Raji (cell line): ENCODE data around the gene PSMD14.

Experiments
- POLR2A ChIP-seq: IDR thresholded peaks from 2 replicates; pipeline ENCODE4 v1.6.1; 2011; ENCODE audit warnings: low read depth, low read length, control low read depth; ENCODE audit not compliant: insufficient read depth

The PSMD14 gene

DNA sequence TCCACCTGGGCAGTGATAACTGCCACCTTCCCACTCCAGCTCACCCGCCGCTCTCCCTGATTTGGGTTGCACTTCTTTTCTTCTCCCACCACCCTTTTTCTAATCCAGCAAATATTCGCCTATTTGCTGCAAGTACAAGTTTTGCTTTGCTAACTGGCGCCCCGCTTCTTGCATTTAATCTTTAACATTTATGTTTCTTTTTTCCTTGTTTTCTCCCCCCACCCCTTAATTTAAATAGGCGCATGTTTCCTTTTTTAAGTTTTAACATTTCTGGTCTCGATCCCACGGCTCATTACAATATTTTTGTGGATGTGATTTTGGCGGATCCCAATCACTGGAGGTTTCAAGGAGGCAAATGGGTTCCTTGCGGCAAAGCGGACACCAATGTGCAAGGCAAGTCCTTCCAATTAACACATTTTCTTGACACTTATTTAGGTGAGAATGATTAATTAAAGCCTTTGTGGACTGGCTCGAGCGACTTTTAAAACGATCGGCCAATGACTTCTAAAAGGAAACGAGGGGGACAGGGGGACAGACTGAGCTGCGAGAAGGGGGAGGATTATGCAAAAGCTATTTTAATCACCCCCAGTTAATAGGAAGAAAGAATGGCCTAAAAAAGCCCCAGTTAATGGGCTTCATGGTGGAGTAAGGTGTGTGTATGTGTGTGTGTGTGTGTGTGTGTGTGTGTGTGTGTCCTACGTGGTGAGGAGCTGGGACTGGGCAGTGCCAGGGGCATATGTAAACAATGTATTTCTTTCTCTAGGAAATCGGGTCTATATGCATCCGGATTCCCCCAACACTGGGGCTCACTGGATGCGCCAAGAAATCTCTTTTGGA is 109.4 kb downstream of the PSMD14 start:
- TF ChIP-seq POLR2A = no peak

- no peak for TF ChIP-seq POLR2A
Measured at GRCh38 chr2:161418275-161418714, 110.1 kb downstream of the PSMD14 start.

DNA sequence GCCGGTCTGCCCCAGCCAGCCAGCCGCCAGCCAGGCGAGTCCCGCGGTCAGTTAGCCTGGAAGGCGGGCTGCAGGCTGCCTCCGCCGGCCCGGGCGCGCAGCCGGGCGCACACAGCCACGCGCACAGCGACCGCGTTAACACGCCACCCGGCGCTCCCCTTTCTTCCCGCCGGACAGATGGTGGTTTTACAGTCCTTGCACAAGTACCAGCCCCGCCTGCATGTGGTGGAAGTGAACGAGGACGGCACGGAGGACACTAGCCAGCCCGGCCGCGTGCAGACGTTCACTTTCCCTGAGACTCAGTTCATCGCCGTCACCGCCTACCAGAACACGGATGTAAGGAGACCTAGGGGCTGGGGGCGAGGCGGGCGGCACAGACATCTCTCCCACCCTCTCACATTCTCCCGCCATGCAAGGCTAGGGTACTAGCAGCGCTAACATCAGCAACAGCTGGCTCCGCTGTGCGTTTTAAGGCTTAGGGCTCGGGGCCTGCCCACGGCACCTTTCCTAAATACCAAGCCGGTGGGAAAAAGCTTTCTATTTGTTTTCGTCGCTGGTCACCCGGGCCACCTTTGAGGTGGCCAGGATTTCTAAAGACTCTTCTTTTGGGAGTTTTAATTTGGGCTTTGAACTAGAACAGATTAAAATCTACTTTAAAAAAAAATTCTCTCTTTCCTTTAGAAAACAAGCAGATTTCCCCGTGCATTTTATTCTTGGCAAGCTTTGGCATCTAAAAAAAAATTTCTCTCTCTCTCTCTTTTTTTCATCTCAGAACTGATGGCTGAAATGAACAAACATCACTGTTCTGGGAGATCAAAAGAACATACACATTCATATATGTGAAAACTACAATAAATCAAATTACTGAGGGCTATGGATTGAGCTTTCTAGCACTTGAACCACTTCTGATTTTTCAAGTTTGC is 110.8 kb downstream of the PSMD14 start:
- TF ChIP-seq POLR2A = no peak

GRCh38 chr2:161419638-161420190 is 111.5 kb downstream of the PSMD14 start:
- TF ChIP-seq POLR2A = no peak

DNA sequence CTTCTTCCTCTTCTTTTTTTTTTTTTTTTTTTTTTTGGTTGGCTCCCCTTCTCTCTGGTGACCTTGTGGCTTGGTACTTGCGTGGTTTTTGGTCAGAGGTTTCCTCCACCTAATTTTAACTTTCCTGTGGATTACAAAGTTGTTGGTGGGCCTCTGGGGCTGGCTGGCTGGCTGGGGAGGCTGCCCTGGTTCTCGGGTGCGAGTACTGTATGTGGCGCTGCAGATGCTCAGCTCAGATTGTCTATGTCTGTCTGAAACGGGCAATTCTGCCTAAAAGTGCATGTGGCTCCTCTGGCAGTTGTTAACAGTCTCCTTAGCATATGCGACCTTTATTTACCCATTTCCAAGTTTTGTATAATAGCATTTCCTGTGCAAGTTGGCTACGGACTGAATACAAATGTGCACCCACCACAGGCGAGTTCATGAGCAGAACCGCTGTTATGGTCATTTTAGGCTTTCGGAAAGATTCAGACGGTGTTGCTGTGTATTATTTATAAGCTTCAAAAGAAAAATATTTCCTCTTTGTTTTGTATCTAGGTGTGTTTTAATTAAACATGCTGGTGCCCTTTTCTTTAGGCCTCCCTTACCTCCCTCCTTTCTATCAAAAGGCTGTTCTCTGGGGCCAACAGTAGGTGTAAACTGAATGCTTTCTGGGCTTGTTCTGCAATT is 112.3 kb downstream of the PSMD14 start:
- TF ChIP-seq POLR2A = no peak

DNA sequence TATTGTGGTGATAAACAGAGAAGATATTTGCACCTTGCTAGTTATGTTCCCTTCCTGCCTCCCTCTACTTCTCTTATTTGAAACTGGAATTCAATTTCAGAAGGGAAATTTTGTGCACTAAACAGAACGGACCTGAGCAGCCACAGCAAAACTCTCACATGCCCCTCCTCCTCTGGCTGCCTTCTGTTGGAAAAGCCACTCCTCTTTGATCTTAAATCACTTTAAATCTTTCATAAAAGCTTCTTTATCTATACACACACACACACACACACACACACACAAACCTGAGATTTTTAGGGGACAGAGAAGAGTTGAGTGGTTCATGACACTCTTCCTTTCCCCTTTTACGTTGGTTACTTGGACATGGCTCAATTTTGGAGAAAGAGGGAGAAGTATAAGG is 113.5 kb downstream of the PSMD14 start:
- TF ChIP-seq POLR2A = no peak

GRCh38 chr2:161422816-161423403 is 114.7 kb downstream of the PSMD14 start:
- TF ChIP-seq POLR2A = no peak

DNA sequence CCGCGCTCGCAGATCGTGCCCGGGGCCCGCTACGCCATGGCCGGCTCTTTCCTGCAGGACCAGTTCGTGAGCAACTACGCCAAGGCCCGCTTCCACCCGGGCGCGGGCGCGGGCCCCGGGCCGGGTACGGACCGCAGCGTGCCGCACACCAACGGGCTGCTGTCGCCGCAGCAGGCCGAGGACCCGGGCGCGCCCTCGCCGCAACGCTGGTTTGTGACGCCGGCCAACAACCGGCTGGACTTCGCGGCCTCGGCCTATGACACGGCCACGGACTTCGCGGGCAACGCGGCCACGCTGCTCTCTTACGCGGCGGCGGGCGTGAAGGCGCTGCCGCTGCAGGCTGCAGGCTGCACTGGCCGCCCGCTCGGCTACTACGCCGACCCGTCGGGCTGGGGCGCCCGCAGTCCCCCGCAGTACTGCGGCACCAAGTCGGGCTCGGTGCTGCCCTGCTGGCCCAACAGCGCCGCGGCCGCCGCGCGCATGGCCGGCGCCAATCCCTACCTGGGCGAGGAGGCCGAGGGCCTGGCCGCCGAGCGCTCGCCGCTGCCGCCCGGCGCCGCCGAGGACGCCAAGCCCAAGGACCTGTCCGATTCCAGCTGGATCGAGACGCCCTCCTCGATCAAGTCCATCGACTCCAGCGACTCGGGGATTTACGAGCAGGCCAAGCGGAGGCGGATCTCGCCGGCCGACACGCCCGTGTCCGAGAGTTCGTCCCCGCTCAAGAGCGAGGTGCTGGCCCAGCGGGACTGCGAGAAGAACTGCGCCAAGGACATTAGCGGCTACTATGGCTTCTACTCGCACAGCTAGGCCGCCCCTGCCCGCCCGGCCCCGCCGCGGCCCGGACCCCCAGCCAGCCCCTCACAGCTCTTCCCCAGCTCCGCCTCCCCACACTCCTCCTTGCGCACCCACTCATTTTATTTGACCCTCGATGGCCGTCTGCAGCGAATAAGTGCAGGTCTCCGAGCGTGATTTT is 115.5 kb downstream of the PSMD14 start:
- no peak for TF ChIP-seq POLR2A

- TF ChIP-seq POLR2A = no peak
Measured at GRCh38 chr2:161424394-161424769, 116.2 kb downstream of the PSMD14 start.

- TF ChIP-seq POLR2A = no peak
Measured at GRCh38 chr2:161424891-161425727, 116.9 kb downstream of the PSMD14 start.

DNA sequence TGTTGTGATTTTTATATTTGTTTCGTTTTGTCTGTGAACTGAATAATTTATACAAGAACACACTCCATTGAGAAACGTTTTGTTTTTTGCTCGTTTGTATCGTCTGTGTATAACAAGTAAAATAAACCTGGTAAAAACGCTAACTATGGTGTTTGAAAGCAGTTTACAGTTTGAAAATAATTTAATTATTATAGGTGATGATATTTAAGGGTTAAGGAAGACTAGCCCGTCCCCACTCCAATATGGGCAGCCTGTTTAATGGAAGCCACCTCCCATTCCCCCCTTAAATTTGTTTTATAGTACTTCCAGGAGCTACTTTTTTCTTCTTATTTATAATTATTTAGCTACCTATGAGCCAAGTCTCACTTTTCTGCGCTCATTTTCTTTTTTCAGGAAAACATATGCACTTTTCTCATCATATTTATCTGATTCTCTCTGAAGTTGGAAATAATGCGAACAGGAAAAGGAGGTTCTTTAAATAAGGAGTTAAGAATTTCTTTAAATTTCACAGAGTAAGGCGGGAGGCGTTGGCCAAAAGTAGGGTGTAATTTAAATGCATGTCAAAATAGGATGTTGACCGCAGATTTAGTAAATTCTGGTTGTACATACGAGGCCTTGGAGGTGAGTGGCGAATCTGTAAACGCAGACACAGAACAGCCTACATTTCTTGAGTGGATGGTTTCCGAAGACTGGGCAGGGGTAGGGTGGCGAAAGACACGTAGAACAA is 117.7 kb downstream of the PSMD14 start:
- TF ChIP-seq POLR2A = no peak

DNA sequence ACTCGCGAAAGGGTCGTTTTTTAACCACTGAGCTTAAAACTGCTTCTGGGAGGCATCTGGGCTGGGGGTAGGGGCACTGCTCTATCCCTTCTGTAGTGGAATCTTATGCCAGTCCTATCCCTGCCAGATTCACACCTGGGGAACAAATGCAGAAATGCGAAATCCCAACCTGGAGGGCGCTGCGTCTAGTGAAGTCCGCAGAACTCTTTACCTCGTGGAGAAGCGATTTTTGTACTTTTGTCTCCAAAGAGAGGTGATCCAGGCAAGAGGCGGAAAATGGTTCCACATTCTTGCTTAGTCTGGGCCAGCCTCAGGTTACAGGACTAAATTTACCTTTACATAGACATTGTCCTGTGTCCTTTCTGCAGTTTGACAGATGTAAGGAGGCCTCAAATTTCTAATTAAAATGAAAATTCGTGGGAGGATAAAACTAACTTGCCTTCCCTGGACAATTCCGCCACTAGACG is 118.3 kb downstream of the PSMD14 start:
- no peak for TF ChIP-seq POLR2A
